ENCODE results near the gene ZNF618.

Gene ZNF618

GRCh38 chr9:113963017-113963620 is 87.0 kb downstream of the ZNF618 start:
- DNase-seq: peak; percentile 23 to 30

DNA sequence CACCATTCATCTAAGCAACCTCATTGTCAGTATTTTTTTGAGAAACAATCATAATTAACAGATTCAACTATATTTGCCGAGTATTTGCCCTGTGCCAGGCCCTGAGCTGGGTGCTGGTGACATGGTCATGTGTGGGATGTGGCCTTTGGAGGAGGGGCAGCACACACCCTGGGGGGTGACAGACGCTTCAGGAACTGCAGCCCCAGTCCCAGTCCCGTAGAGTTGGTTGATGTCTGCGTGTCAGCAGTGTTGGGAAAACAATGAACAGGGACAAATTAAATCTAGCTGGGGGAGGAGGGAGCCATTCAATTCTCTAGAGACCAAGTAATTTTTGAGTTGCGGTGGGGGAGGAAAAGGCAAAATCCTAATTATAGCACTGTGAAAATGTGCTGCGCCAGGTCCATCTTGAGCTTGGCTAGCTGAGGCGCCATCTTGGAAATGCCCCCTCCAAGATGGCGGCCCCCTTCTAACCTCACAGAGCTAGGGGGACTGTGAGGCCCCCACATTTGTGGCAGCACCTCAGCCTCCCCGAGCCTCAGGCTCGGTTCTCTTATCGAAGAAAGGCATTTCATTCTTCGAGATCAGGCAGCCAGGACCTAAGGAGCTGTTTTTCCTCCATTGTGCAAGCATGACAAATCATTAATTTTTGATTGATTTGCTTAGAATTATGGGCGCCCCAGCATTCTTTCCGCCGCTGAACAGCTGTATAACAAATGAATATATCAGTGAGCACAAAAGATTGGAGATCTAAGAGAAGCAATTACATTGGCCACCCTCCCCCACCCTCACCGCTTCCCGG is 87.8 kb downstream of the ZNF618 start:
- DNase-seq: no peak

- no peak for DNase-seq
Measured at GRCh38 chr9:113964495-113965170, 88.5 kb downstream of the ZNF618 start.

GRCh38 chr9:113966394-113966793 is 90.3 kb downstream of the ZNF618 start:
- DNase-seq: no peak

DNA sequence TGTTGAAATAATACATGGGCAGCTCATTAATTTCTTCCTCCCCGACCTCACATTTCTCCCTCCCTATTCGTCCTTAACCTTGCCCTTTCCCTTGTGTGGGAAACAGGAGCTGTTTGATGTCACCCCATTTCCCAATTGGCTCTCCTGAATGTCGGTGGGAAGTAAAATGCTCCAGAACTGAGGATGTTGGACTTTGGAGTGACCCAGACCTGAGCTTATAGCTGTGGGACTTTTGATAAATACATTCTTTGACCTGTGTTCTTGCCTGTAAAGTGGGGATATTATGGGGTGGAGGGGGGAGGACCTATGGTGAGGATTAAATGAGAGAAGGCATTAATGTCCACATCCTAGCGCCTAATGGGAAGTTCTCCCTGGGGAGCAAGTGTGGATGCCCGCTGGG is 91.3 kb downstream of the ZNF618 start:
- no peak for DNase-seq

- no peak for DNase-seq
Measured at GRCh38 chr9:113969343-113969742, 93.2 kb downstream of the ZNF618 start.

DNA sequence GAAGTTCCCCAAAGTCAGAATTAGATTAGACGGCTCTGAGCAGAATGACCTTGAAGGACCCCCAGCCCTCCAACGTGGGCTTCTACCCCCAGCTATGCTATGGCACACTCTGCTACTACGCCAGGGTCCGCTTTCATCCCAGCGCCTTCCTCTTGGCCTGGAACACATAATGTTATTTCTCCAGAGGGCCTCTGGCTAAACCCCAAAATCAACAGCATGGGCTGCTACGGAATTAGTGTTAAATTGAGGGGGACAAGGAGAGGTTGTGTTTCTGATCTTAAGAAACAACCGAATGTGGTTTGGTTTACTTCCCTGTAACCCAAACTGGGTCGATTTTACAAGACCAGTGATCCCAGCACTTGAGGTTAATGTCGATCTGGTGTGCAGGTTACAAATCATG is 97.1 kb downstream of the ZNF618 start:
- DNase-seq: no peak

DNA sequence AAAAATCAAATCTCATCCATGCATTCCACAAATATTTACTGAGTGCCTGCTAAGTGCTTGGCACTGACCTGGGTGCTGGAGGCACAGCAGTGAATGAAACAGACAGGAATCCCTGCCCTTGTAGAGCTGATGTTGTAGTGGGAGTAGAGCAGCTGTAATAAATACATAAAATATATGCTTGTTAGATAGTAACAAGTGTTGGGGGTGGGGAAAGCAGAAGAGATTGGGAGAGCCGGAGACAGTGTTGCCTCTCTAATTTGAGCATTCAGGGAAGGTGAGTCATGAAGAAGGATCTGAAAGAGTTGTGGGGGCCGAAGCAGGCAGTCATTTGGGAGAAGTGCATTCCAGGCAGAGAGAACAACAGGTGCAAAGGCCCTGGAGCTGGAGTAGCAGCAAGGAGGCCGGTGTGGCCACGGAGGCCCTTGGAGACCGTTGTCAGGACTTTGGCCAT is 97.9 kb downstream of the ZNF618 start:
- no peak for DNase-seq

DNA sequence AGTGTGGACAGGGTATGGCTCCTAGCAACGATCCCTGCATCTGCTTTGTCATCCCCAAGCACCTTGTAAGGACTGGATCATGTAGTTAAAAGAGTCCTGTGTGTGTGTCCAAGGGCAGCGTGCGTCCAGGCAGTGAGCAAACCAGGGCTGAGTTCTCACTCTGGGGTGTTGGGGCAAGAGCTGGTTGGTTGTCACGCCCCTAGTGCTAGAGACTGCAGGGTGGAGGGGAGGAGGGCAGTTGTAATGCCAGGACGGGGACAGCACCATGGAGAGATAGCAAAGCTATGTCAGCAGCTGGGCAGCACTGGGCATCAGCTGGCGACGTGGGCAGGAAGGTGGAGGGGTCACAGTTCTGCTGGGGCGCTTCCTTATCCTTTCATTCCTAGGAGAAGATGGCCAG is 100.8 kb downstream of the ZNF618 start:
- DNase-seq: no peak

- no peak for DNase-seq
Measured at GRCh38 chr9:113978725-113979342, 102.7 kb downstream of the ZNF618 start.

DNA sequence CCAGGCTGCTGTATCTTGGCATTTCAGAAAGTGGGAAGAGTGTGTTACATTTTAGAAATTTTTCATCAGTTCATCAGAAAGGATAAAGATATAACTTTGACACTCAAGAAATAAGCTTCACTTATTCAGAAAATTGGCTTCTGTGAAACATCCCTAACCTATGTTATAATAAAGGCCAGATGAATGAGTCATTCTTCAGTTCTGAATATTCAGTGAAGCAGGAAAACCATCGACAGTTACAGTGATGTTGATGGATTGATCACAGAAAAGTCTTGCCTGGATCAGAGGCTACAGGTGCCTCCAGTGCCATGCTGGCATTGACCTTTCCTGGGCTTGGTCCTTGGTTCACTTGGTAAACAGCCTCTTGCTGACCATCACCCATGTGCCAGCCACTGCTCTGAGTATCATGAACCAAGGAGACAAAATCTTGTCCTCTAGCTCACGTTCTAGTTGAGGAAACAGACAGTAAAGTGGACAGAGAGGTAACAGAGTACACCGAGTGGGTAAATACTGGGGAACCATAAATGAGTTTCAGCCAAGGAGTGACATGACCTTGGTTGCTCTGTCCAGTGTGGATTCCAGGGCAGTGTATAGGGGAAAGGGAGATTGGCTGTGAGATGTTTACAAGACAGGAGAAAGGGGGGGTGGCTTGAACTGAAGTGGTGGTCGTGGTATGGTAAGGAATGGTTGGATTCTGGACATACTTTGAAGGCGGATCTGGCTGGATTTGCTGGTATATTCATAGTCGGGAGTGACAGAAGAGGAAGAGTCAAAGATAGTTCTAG is 103.4 kb downstream of the ZNF618 start:
- DNase-seq: no peak

GRCh38 chr9:113984639-113985380 is 108.7 kb downstream of the ZNF618 start:
- no peak for DNase-seq

- no peak for DNase-seq
Measured at GRCh38 chr9:113985968-113986585, 110.0 kb downstream of the ZNF618 start.

DNA sequence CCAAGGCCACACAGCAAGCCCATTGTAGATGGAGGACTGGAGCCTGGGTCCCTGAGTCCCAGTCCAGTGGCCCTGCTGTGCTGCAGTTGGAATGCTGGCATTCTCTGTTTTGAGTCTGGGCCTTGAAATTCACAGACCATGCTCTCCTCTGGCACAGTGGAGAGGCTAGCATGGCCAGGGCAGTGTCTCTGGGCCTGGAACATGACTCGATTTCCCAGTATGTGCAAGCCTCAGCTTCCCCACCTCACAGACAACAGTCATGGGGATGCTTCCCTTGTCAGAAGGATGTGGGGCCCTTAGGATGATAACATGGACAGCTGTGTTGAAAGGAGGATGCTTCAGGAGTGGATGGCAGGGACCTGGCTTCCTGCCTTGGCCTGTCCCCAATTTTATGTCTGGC is 110.8 kb downstream of the ZNF618 start:
- DNase-seq: no peak

DNA sequence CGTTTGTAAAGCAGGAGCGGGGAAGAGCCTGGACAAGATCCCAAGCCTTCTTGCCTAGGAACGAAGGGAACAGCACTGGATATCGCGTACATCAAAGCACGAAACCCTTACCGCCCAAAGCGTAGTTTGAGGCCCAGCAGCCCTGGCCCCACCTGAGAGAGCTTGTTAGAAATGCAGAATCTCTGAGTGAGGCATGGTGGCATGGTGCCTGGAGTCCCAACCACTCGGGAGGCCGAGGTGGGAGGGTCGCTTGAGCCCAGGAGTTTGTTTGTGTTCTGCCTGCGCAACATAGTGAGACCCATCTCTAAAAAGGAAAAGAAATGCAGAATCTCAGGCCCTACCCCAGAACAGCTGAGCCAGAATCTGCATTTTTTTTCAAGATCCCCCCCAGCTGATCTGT is 111.4 kb downstream of the ZNF618 start:
- no peak for DNase-seq

- no peak for DNase-seq
Measured at GRCh38 chr9:113988385-113989016, 112.4 kb downstream of the ZNF618 start.

DNA sequence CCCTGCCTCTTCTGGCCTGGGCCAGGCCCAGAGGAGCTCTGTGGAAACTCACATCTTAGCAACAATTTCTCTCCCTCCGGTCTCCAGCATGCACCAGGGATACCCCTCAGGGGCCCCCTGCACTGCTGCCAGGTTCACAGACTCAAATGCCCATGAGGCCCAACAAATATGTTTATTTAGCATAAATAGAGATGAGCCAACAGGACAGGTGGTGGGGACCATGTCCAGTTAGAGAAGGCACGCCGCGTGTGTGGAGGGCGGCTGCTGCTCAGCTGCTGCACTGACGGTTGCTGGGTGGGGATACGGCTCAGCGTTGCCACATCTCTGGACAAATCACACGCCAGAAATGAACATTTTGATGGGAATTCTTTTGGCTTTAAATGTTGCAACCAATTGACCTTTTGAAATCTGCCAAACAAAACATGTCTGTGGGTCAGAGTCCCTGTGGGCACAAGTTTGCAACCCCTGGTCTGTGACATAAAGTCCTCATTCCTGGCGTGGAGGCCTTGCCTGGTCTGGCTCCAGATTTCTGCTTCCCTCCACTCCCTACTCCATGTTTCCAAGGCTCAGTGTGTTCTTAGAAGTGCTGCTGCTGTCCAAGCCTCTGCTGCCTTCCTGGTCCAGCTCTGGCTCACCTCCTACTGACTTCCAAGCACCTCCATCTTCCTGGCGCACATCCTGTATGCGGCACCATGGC is 113.1 kb downstream of the ZNF618 start:
- DNase-seq: no peak

GRCh38 chr9:113989714-113990569 is 113.8 kb downstream of the ZNF618 start:
- DNase-seq: no peak

- no peak for DNase-seq
Measured at GRCh38 chr9:113990570-113990907, 114.4 kb downstream of the ZNF618 start.
